HAP-1 (cell line): ENCODE data around the gene BRIP1.

Source experiments
- DNase-seq, 2 experiments: peaks; one replicate each; pipeline ENCODE4 v3.0.0-alpha.2; 2016 to 2020; ENCODE audit warnings: low spot score in 2 of 2
- H3K27me3 ChIP-seq: fragments of 250-450 bp; sonication (Bioruptor Pico); 2 replicates; pipeline ENCODE4 v1.5.1; 2020; ENCODE audit warnings: low read depth, mild to moderate bottlenecking, moderate library complexity
- H3K36me3 ChIP-seq: fragments of 250-450 bp; sonication (Bioruptor Pico); replicated peaks from 2 replicates; pipeline ENCODE4 v1.5.1; 2020; ENCODE audit warnings: mild to moderate bottlenecking
- H3K4me1 ChIP-seq: fragments of 250-450 bp; sonication (Bioruptor Pico); 2 replicates; pipeline ENCODE4 v1.5.1; 2020; ENCODE audit warnings: mild to moderate bottlenecking
- H3K4me3 ChIP-seq: fragments of 250-450 bp; sonication (Bioruptor Pico); 2 replicates; pipeline ENCODE4 v1.5.1; 2020; ENCODE audit warnings: mild to moderate bottlenecking, moderate library complexity
- H3K9me3 ChIP-seq: fragments of 250-450 bp; sonication (Bioruptor Pico); 2 replicates; pipeline ENCODE4 v1.5.1; 2020; ENCODE audit warnings: mild to moderate bottlenecking, moderate library complexity
- in situ Hi-C: fragments of 300-500 bp; cut with MboI; formaldehyde crosslinking; loops from 3 replicates; pipeline ENCODE4 v1.14.3; 2020; ENCODE audit warnings: low sequenced_read_pairs, inconsistent platforms, mixed read lengths

The BRIP1 gene

DNA sequence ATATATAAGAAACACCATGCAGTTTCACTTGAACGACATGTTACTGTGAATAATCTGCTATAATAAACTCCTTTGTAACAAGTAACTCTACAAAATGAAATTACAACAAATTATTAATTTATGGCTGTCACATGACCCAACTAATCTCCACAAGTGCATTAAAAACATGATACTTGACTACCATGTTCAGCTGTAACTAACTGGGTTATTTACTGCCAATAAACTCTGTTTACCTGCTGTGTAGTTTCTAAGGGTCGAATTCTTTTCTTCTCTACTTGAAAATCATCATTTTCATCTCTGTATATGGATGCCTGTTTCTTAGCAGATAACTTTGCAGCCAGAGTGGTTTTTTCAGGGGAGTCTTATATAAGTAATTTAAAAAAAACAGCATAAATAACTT lies 14.4 kb downstream of the BRIP1 start:
- H3K9me3 ChIP-seq, result no peaks in the 10 kb centered on the region
- no peaks in the 10 kb centered on the region for H3K27me3 ChIP-seq
- H3K4me3 ChIP-seq, result no peak overlapping the region
- no peak for DNase-seq
- H3K4me1 ChIP-seq, result no peaks in the 10 kb centered on the region
- in situ Hi-C loops, result no loop called here
- H3K36me3 ChIP-seq, result peaks cover 36% of the 10 kb centered on the region

DNA sequence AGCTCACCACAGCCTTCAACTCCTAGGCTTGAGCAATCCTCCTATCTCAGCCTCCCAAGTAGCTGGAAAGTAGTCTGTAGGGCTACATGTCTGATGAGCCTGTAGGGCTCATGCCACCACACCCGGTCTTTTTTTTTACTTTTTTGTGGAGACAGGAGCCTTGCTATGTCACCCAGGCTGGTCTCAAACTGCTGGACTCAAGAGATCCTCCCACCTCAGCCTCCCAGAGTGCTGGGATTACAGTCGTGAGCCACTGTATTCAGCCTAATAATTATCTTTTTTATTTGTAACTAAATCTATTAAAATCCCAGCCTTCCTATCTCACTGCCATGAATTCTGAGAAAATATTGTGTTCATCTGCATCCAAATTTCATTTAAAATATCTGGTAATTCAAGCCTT lies 15.1 kb downstream of the BRIP1 start:
- H3K4me1 ChIP-seq, result no peaks in the 10 kb centered on the region
- in situ Hi-C loops, result no loop called here
- no peak for DNase-seq
- no peak overlapping the region for H3K4me3 ChIP-seq
- H3K9me3 ChIP-seq, result no peaks in the 10 kb centered on the region
- H3K36me3 ChIP-seq, result peaks cover 38% of the 10 kb centered on the region
- H3K27me3 ChIP-seq, result no peaks in the 10 kb centered on the region

- Histone ChIP-seq H3K36me3 (peaks cover 35% of the 10 kb centered on the region), H3K4me3 (no peak overlapping the region), H3K9me3 (no peaks in the 10 kb centered on the region), H3K27me3 (no peaks in the 10 kb centered on the region), H3K4me1 (no peaks in the 10 kb centered on the region)
- DNase-seq, result no peak
- in situ Hi-C loops, result no loop called here
Observed at GRCh38 chr17:61847659-61848058, 15.7 kb downstream of the BRIP1 start.

- peaks cover 30% of the 10 kb centered on the region for H3K36me3 ChIP-seq
- no peak overlapping the region for H3K4me3 ChIP-seq
- in situ Hi-C loops, result no loop called here
- no peak for DNase-seq
- no peaks in the 10 kb centered on the region for H3K4me1 ChIP-seq
- no peaks in the 10 kb centered on the region for H3K27me3 ChIP-seq
- H3K9me3 ChIP-seq, result no peaks in the 10 kb centered on the region
Observed at GRCh38 chr17:61846761-61847375, 16.5 kb downstream of the BRIP1 start.

DNA sequence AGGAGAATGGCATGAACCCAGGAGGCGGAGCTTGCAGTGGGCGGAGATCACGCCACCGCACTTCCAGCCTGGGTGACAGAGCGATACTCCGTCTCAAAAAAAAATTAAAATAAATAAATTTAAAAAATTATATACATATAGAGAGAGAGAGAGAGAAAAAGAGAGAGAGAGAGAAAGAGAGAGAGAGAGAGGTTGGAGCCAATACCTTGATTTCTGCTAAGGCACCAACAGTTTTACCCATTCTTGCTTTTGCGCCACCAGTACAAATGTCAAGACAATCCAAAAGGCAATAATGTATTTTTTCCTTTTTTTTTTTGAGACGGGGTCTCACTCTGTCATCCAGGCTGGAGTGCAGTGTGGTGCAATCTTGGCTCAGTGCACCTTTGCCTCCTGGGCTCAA lies 17.2 kb downstream of the BRIP1 start:
- Histone ChIP-seq H3K9me3 (no peaks in the 10 kb centered on the region), H3K27me3 (no peaks in the 10 kb centered on the region), H3K36me3 (peaks cover 31% of the 10 kb centered on the region), H3K4me3 (no peak overlapping the region), H3K4me1 (no peaks in the 10 kb centered on the region)
- in situ Hi-C loops, result no loop called here
- DNase-seq, result no peak

- Histone ChIP-seq H3K36me3 (peaks cover 30% of the 10 kb centered on the region), H3K4me1 (no peaks in the 10 kb centered on the region), H3K27me3 (no peaks in the 10 kb centered on the region), H3K9me3 (no peaks in the 10 kb centered on the region), H3K4me3 (no peak overlapping the region)
- DNase-seq, result no peak
- in situ Hi-C loops, result no loop called here
Observed at GRCh38 chr17:61843435-61843834, 19.9 kb downstream of the BRIP1 start.

- Histone ChIP-seq H3K27me3 (no peaks in the 10 kb centered on the region), H3K4me3 (no peak overlapping the region), H3K4me1 (no peaks in the 10 kb centered on the region), H3K36me3 (peaks cover 30% of the 10 kb centered on the region), H3K9me3 (no peaks in the 10 kb centered on the region)
- in situ Hi-C loops, result no loop called here
- no peak for DNase-seq
Observed at GRCh38 chr17:61842899-61843298, 20.4 kb downstream of the BRIP1 start.

- Histone ChIP-seq H3K27me3 (no peaks in the 10 kb centered on the region), H3K9me3 (no peaks in the 10 kb centered on the region), H3K36me3 (peaks cover 13% of the 10 kb centered on the region), H3K4me3 (no peak overlapping the region), H3K4me1 (peaks cover under 1% of the 10 kb centered on the region)
- DNase-seq, result no peak
- in situ Hi-C loops, result loop anchor here (5.0 kb wide), 2 partner anchors 202 to 422 kb away; no protein-coding TSS in a partner anchor
Observed at GRCh38 chr17:61839300-61839786, 24.0 kb downstream of the BRIP1 start.

DNA sequence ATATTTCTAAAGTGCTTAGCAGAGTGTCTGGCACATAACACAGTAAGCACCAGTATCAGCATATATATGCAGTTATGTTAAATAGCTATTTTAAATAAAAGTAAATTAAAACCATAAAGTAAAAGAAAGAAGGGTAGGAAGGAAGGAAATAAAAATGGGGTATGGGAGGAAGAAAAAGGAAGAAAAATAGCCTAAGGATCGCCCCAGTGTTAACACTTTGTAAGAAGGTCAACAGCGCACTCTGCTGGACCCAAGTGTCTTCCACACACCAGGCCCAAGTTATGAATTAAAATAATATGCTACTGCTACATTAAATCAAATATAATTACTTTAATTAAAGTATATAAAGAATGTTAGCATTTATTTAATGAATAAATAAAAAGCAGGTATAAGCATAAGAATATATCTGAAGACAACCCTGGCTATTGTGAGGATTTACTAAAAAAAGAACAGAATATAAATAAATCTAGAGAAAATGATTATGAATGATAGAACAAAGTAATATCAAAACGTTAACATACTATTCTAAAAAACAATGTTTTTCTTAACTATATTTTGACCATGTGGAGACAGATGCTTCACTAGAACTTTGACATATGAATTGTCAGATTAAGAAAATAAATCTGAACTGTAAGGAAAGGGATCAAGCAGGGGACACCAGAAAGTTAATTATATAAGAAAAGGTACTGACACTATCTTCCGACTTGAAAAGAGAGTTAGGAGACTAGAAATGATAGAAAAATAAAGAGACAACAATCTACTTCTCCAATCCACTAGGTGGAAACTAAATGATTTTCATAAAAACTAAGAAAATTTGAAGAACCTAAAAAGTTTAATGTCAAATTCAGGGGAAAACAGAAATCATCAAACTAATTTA lies 25.9 kb downstream of the BRIP1 start:
- no peaks in the 10 kb centered on the region for H3K9me3 ChIP-seq
- H3K4me1 ChIP-seq, result peaks cover 17% of the 10 kb centered on the region
- no peaks in the 10 kb centered on the region for H3K27me3 ChIP-seq
- no peak overlapping the region for H3K4me3 ChIP-seq
- in situ Hi-C loops, result loop anchor here (5.0 kb wide), 2 partner anchors 200 to 420 kb away; no protein-coding TSS in a partner anchor
- peak; percentile 50 to 78 for DNase-seq
- H3K36me3 ChIP-seq, result peaks cover 5% of the 10 kb centered on the region

DNA sequence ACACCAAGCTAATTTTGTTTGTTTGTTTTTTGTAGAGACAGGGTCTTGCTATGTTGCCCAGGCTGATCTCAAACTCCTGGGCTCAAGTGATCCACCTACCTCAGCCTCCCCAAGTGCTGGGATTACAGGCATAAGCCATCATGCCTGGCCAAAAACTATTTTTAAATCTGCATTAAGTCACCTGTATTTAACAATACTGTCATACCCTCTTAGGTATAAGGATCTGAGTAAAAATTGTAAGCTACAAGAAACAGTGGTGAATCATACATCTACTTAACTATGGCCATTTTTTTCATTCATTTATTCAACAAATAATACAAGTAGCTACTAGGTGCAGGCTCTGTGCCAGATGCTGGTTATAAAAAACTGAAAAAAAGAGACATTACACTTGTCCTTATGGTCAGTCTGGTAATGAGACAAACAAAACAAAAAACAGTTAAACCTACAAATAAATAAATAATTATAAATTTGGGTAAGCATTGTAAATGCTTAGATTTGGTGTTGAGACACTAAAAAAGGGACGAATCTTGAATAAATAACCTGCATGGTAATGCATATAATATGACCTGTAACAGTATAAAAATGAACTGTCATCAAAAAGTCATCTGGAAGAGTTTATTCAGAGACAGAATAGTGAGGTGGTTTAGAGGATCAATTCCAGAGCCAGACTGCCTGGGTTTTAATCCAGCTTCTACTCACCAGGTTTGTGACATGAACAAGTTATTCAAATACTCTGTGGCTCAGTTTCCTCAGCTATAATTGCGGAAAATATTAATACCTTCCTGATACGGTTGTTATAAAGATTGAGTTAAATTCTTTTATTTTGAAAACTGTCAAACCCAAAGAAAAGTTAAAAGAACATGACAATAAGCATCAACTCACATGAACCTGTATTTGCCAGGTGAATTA lies 26.8 kb downstream of the BRIP1 start:
- DNase-seq, result no peak
- Histone ChIP-seq H3K27me3 (no peaks in the 10 kb centered on the region), H3K4me1 (peaks cover 18% of the 10 kb centered on the region), H3K9me3 (no peaks in the 10 kb centered on the region), H3K36me3 (peaks cover 3% of the 10 kb centered on the region; the same call in 1 of the 2 replicates), H3K4me3 (no peak overlapping the region)
- in situ Hi-C loops, result loop anchor here (5.0 kb wide), 2 partner anchors 199 to 419 kb away; no protein-coding TSS in a partner anchor

- in situ Hi-C loops, result loop anchor here (5.0 kb wide), 2 partner anchors 198 to 418 kb away; no protein-coding TSS in a partner anchor
- Histone ChIP-seq H3K9me3 (no peaks in the 10 kb centered on the region), H3K4me1 (peaks cover 18% of the 10 kb centered on the region), H3K27me3 (no peaks in the 10 kb centered on the region), H3K4me3 (no peak overlapping the region), H3K36me3 (no peaks in the 10 kb centered on the region; the same call in 1 of the 2 replicates)
- no peak for DNase-seq
Observed at GRCh38 chr17:61835606-61836005, 27.7 kb downstream of the BRIP1 start.

- H3K4me3 ChIP-seq, result no peak overlapping the region
- no peaks in the 10 kb centered on the region for H3K27me3 ChIP-seq
- in situ Hi-C loops, result loop anchor here (5.0 kb wide), 2 partner anchors 197 to 417 kb away; no protein-coding TSS in a partner anchor
- DNase-seq, result no peak
- no peaks in the 10 kb centered on the region; the same call in 1 of the 2 replicates for H3K36me3 ChIP-seq
- peaks cover 18% of the 10 kb centered on the region for H3K4me1 ChIP-seq
- H3K9me3 ChIP-seq, result no peaks in the 10 kb centered on the region
Observed at GRCh38 chr17:61834610-61835009, 28.7 kb downstream of the BRIP1 start.

DNA sequence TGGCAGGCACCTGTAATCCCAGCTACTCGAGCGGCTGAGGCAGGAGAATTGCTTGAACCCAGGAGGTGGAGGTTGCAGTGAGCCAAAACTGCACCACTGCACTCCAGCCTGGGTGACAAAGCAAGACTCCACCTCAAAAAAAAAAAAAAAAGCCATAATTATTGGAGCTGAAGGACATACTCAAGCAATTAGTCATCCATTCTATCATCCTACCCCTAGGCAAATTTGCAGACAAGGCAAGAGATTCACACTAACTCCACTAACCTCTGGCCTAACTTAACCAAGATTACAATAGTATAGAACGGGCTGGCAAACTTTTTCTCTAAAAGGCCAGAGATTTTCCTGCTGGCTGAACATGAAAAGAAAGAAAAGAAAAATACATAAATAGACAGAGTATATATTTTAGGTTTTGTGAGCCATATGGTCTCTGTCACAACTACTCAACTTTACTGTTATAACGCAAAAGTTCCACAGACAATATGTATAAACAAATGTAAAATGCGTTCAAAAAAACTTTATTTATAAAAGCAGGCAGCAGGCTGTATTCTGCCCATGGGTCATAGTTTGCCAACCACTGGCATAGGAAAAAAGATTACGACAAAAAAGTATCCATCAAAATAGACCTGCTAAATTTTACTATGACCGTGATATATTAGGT lies 29.7 kb downstream of the BRIP1 start:
- no peaks in the 10 kb centered on the region for H3K9me3 ChIP-seq
- H3K4me1 ChIP-seq, result peaks cover 18% of the 10 kb centered on the region
- H3K27me3 ChIP-seq, result no peaks in the 10 kb centered on the region
- in situ Hi-C loops, result no loop called here
- peak; percentile 24 to 70 for DNase-seq
- H3K4me3 ChIP-seq, result no peak overlapping the region
- H3K36me3 ChIP-seq, result no peaks in the 10 kb centered on the region; the same call in 1 of the 2 replicates
